Type B pancreatic cell (in vitro differentiated cells): Measurements from ENCODE around the gene GSG1. TPM values are rescaled to one million over a fixed set of nuclear protein-coding genes. Genes with fewer than 3 reads are reported as not detected.

Source experiments
- DNase-seq: peaks from one replicate; pipeline ENCODE4 v3.0.0; 2021; ENCODE audit warnings: mixed read lengths; ENCODE audit not compliant: unreplicated experiment; ENCODE audit errors: extremely low spot score
- H3K27ac Mint-ChIP-seq: 2 replicates; pipeline ENCODE4 v1.8.0; 2021; ENCODE audit warnings: mild to moderate bottlenecking, mixed read lengths
- H3K27me3 Mint-ChIP-seq: 2 replicates; pipeline ENCODE4 v1.8.0; 2021; ENCODE audit warnings: mixed read lengths
- H3K36me3 Mint-ChIP-seq: 2 replicates; pipeline ENCODE4 v1.8.0; 2021; ENCODE audit warnings: mixed read lengths
- H3K4me1 Mint-ChIP-seq: one replicate; pipeline ENCODE4 v1.8.0; 2021; ENCODE audit warnings: mixed read lengths; ENCODE audit not compliant: unreplicated experiment
- H3K4me3 Mint-ChIP-seq: 2 replicates; pipeline ENCODE4 v1.8.0; 2021; ENCODE audit warnings: mild to moderate bottlenecking, mixed read lengths
- H3K9me3 Mint-ChIP-seq: 2 replicates; pipeline ENCODE4 v1.8.0; 2021; ENCODE audit warnings: mixed read lengths
- CTCF ChIP-seq: fragments of 200-600 bp; sonication (generic); conservative IDR thresholded peaks from 2 replicates; pipeline ENCODE4 v1.5.0; 2021; ENCODE audit warnings: antibody characterized with exemption, mild to moderate bottlenecking
- total RNA-seq: library from RNA; stranded (reverse); gene quantifications from 2 replicates; pipeline ENCODE4 v1.2.1, GENCODE V29; 2021; ENCODE audit warnings: low replicate concordance

The GSG1 gene
- total RNA-seq, 1 donor from 2014 or later, result 0.36 TPM

DNA sequence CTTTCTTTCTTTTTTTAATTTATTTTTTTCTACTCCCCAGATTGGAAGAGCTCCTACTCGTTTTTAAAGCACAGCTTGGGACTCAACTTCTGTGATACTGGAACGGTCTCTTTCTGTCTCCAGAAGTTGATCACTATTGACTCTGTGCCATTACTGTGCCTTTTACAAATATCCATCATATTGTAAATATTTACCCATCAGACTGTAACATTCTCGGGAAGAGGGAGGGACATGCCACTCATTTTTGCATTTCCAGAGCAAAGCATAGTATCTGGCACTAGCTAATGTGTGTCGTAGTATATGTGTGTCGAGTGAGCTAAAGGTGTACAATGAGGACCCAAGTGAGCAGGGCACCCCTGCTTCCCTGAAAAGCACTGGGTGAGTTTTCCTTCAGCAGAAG, 24.0 kb upstream of the GSG1 start:
- no peak for DNase-seq
- Mint-ChIP-seq H3K27ac (peak overlapping the region; percentile 34), H3K4me3 (peak overlapping the region; percentile 40), H3K36me3 (no peaks in the 10 kb centered on the region), H3K4me1 (peaks cover 28% of the 10 kb centered on the region), H3K9me3 (peaks cover 10% of the 10 kb centered on the region), H3K27me3 (peaks cover 4% of the 10 kb centered on the region)
- TF ChIP-seq CTCF, result no peak

- H3K27me3 Mint-ChIP-seq, result peaks cover 4% of the 10 kb centered on the region
- DNase-seq, result no peak
- no peaks in the 10 kb centered on the region for H3K36me3 Mint-ChIP-seq
- H3K4me3 Mint-ChIP-seq, result no peak overlapping the region
- H3K4me1 Mint-ChIP-seq, result peaks cover 23% of the 10 kb centered on the region
- no peak overlapping the region for H3K27ac Mint-ChIP-seq
- no peak for TF ChIP-seq CTCF
- H3K9me3 Mint-ChIP-seq, result peaks cover 12% of the 10 kb centered on the region
Observed at GRCh38 chr12:13126494-13126893, 23.0 kb upstream of the GSG1 start.

DNA sequence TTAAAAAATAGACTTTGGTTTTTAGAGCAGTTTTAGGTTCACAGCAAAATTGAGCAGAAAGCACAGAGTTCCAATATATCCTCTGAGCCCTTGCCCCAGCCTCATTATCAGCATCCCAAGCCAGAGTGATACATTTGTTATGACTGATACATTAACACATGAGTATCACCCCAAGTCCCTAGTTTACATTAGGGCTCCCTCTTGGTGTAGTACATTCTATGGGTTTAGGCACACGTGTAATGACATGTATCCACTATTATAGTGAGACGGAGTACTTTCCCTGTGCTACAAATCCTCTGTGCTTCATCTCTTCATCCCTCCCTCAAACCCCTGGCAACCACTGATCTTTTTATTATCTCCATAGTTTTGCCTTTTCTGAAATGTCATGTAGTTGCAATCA, 22.5 kb upstream of the GSG1 start:
- Mint-ChIP-seq H3K4me1 (peaks cover 18% of the 10 kb centered on the region), H3K4me3 (no peak overlapping the region)
- TF ChIP-seq CTCF, result no peak

DNA sequence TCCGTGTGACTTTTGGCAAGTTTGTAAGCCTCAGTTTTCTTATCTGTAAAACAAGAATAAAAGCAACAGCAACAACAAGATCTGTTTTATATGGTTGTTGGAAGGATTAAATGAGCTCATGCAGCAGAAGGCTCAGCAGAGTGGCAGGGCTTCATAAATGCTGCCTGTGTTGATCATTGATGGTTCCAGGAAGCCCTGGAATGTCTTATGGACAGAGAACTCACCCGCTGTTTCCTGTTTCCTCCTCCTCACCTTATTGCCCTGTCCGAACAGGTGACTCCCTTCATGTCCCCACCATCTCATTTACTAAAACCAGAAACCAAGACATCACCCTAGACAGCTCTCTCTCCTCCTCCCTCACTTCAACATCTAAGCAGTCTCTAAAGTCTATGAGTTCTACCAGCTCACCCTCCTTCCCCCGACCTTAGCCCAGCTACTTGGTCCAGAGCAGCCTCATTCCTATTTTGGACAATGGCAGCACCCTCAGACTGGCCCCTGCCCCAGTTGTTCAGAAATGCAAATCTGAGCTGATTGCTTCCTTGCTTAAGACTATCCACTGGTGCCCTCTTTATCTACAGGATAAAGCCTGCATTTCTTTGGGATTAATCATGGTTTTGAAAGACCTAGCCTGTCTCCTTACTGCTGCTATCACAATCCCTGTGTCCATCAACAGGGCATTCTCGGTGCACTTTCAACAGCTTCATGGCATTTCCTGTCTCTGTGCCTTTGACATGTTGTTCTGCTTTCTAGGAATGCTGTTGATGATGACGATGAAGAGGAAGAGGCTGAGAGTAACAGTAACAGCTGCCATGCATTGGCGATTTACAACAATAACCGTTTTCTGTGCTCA, 21.4 kb upstream of the GSG1 start:
- Mint-ChIP-seq H3K4me3 (no peak overlapping the region), H3K36me3 (peaks cover 4% of the 10 kb centered on the region), H3K27me3 (peaks cover 4% of the 10 kb centered on the region), H3K4me1 (peaks cover 12% of the 10 kb centered on the region), H3K9me3 (peaks cover 12% of the 10 kb centered on the region), H3K27ac (no peak overlapping the region)
- no peak for DNase-seq
- no peak for TF ChIP-seq CTCF

More for the DNA sequence above, 22.5 kb upstream of the GSG1 start:
- H3K27me3 Mint-ChIP-seq, result peaks cover 4% of the 10 kb centered on the region
- H3K9me3 Mint-ChIP-seq, result peaks cover 12% of the 10 kb centered on the region
- H3K27ac Mint-ChIP-seq, result no peak overlapping the region
- DNase-seq, result no peak
- no peaks in the 10 kb centered on the region for H3K36me3 Mint-ChIP-seq

- peaks cover 9% of the 10 kb centered on the region for H3K27me3 Mint-ChIP-seq
- no peak for TF ChIP-seq CTCF
- DNase-seq, result no peak
- H3K9me3 Mint-ChIP-seq, result peaks cover 12% of the 10 kb centered on the region
- peaks cover 10% of the 10 kb centered on the region for H3K4me1 Mint-ChIP-seq
- peaks cover 4% of the 10 kb centered on the region for H3K36me3 Mint-ChIP-seq
- no peak overlapping the region for H3K27ac Mint-ChIP-seq
- no peak overlapping the region for H3K4me3 Mint-ChIP-seq
Observed at GRCh38 chr12:13121568-13121967, 18.1 kb upstream of the GSG1 start.
